ENCODE results near the gene IL11. TPM values are rescaled to one million over a fixed set of nuclear protein-coding genes. Genes with fewer than 3 reads are reported as not detected.

Gene IL11
- total and polyA plus RNA-seq, 2 of the 13 experiments (the other 11 are each of a cell fraction or from before 2014, with no cell fraction given), result 2.5 to 2.9 TPM

DNA sequence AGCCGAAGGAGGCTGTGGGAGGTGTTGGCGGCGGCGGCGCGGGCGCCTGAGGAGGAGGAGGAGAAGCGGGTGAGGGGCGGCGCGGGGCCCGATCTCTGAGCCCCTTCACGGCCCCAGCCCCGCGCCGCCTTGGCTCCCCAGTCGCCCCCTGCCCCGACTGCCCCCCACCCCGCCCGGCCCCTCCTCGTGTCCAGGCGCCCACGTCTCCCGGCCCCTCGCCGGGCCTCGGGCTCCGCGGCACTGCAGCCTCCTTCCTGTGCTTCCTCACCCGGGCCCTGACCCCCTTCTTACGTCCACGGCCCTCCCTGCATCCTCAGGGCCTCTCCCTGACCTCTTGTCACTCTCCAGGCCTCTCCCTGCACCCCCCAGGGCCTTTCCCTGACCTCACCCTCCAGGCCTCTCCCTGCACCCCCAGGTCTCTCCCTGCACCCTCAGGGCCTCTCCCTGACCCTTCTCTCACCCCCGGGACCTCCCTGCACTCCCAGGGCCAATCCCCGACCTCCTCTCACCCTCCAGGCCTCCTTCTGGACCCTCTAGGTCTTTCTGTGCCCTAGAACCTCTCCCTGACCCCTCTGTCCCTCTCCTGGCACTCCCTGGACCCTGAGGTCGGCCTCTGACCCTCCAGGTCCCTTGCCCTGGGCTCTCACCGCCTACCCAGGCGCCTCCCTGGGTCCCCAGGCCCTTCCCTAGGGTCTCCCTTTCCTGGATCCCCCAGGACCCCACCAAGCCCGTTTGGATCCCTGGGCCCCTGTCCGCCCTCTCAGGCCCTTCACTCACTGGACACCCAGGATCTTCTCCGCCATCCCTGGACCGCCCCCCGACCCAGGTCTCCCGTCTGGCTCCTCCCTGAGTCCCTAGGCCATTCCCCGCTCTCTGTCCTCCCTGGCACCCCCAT, 30.1 kb downstream of the IL11 start (continued):
- TF ChIP-seq, protein P1, sequence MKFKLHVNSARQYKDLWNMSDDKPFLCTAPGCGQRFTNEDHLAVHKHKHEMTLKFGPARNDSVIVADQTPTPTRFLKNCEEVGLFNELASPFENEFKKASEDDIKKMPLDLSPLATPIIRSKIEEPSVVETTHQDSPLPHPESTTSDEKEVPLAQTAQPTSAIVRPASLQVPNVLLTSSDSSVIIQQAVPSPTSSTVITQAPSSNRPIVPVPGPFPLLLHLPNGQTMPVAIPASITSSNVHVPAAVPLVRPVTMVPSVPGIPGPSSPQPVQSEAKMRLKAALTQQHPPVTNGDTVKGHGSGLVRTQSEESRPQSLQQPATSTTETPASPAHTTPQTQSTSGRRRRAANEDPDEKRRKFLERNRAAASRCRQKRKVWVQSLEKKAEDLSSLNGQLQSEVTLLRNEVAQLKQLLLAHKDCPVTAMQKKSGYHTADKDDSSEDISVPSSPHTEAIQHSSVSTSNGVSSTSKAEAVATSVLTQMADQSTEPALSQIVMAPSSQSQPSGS (CRISPR knock-in tag; IDR thresholded peaks at IDR 0.05), result no peak
- TF ChIP-seq AGO2 (optimal IDR thresholded peaks at IDR 0.05; ENCODE audit: low read depth, low read length) (no peak), ZNF143 (CRISPR knock-in tag; IDR thresholded peaks at IDR 0.05) (no peak), ZNF746 (CRISPR knock-in tag; IDR thresholded peaks at IDR 0.05) (no peak), POLR2AphosphoS5 (IDR thresholded peaks at IDR 0.05; ENCODE audit: low read depth, low read length) (peak; percentile 73; the same call in 1 of the 2 replicates), ERF (CRISPR knock-in tag; IDR thresholded peaks at IDR 0.05) (no peak), TRIM24 (CRISPR knock-in tag; IDR thresholded peaks at IDR 0.05) (no peak), AGO1 (IDR thresholded peaks at IDR 0.05; ENCODE audit: low read depth, low read length, poor library complexity, severe bottlenecking) (no peak), ZNF616 (CRISPR knock-in tag; IDR thresholded peaks at IDR 0.05; ENCODE audit: low read depth) (no peak), ESRRA (CRISPR knock-in tag; IDR thresholded peaks at IDR 0.05; ENCODE audit: low read depth) (no peak), EP300 (IDR thresholded peaks at IDR 0.05; ENCODE audit: low read depth in 2 of 2, low read length in 2 of 2) (no peak), EP300 (CRISPR knock-in tag; IDR thresholded peaks at IDR 0.05; ENCODE audit: borderline replicate concordance) (no peak), NFIB (CRISPR knock-in tag; IDR thresholded peaks at IDR 0.05; ENCODE audit: borderline replicate concordance) (no peak), CBX2 (IDR thresholded peaks at IDR 0.05; ENCODE audit: low read depth, low read length) (no peak), CBX2 (CRISPR knock-in tag; IDR thresholded peaks at IDR 0.05; ENCODE audit: low read depth) (no peak), HHEX (CRISPR knock-in tag; IDR thresholded peaks at IDR 0.05) (no peak), KAT7 (CRISPR knock-in tag; IDR thresholded peaks at IDR 0.05; ENCODE audit: borderline replicate concordance) (0 out of 2 replicates have a peak, but pooled peaks have one; percentile 11), ZFX (CRISPR knock-in tag; IDR thresholded peaks at IDR 0.05; ENCODE audit: low read depth) (peak; percentile 45), U2AF2 (IDR thresholded peaks at IDR 0.05; ENCODE audit: low read depth, low read length) (no peak), ZNF263 (CRISPR knock-in tag; IDR thresholded peaks at IDR 0.05) (peak; percentile 78)
- TF ChIP-seq, protein P2, sequence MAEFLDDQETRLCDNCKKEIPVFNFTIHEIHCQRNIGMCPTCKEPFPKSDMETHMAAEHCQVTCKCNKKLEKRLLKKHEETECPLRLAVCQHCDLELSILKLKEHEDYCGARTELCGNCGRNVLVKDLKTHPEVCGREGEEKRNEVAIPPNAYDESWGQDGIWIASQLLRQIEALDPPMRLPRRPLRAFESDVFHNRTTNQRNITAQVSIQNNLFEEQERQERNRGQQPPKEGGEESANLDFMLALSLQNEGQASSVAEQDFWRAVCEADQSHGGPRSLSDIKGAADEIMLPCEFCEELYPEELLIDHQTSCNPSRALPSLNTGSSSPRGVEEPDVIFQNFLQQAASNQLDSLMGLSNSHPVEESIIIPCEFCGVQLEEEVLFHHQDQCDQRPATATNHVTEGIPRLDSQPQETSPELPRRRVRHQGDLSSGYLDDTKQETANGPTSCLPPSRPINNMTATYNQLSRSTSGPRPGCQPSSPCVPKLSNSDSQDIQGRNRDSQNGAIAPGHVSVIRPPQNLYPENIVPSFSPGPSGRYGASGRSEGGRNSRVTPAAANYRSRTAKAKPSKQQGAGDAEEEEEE (CRISPR knock-in tag; IDR thresholded peaks at IDR 0.05; ENCODE audit: borderline replicate concordance), result no peak
- TF ChIP-seq, protein P3, sequence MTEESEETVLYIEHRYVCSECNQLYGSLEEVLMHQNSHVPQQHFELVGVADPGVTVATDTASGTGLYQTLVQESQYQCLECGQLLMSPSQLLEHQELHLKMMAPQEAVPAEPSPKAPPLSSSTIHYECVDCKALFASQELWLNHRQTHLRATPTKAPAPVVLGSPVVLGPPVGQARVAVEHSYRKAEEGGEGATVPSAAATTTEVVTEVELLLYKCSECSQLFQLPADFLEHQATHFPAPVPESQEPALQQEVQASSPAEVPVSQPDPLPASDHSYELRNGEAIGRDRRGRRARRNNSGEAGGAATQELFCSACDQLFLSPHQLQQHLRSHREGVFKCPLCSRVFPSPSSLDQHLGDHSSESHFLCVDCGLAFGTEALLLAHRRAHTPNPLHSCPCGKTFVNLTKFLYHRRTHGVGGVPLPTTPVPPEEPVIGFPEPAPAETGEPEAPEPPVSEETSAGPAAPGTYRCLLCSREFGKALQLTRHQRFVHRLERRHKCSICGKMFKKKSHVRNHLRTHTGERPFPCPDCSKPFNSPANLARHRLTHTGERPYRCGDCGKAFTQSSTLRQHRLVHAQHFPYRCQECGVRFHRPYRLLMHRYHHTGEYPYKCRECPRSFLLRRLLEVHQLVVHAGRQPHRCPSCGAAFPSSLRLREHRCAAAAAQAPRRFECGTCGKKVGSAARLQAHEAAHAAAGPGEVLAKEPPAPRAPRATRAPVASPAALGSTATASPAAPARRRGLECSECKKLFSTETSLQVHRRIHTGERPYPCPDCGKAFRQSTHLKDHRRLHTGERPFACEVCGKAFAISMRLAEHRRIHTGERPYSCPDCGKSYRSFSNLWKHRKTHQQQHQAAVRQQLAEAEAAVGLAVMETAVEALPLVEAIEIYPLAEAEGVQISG (CRISPR knock-in tag; IDR thresholded peaks at IDR 0.05), result 0 out of 2 replicates have a peak, but pooled peaks have one; percentile 14
- TF ChIP-seq, protein P4, sequence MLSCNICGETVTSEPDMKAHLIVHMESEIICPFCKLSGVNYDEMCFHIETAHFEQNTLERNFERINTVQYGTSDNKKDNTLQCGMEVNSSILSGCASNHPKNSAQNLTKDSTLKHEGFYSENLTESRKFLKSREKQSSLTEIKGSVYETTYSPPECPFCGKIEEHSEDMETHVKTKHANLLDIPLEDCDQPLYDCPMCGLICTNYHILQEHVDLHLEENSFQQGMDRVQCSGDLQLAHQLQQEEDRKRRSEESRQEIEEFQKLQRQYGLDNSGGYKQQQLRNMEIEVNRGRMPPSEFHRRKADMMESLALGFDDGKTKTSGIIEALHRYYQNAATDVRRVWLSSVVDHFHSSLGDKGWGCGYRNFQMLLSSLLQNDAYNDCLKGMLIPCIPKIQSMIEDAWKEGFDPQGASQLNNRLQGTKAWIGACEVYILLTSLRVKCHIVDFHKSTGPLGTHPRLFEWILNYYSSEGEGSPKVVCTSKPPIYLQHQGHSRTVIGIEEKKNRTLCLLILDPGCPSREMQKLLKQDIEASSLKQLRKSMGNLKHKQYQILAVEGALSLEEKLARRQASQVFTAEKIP (CRISPR knock-in tag; IDR thresholded peaks at IDR 0.05; ENCODE audit: borderline replicate concordance), result no peak
